Mucosa of descending colon (tissue), 3 donors: ENCODE measurements around the gene GOLM1. TPM values are rescaled to one million over a fixed set of nuclear protein-coding genes. Genes with fewer than 3 reads are reported as not detected.

ENCODE experiments used
- ATAC-seq: fragments of 200-7000 bp; cut with Tn5 transposase; one replicate; pipeline ENCODE4 v1.9.1; 2020; ENCODE audit warnings: mild to moderate bottlenecking, moderate library complexity
- DNase-seq, 3 donors: peaks; one replicate each; pipeline ENCODE4 v3.0.0-alpha.2; 2020
- H3K36me3 ChIP-seq: fragments of 200-600 bp; one replicate; pipeline ENCODE4 v1.8.0; 2021; ENCODE audit warnings: low read depth, mild to moderate bottlenecking
- H3K4me1 ChIP-seq: fragments of 200-600 bp; one replicate; pipeline ENCODE4 v1.8.0; 2021; ENCODE audit warnings: low read depth, mild to moderate bottlenecking
- H3K4me3 ChIP-seq: fragments of 200-600 bp; one replicate; pipeline ENCODE4 v1.8.0; 2021; ENCODE audit warnings: mild to moderate bottlenecking
- H3K9me3 ChIP-seq: fragments of 200-600 bp; one replicate; pipeline ENCODE4 v1.8.0; 2021; ENCODE audit warnings: mild to moderate bottlenecking
- CTCF ChIP-seq: fragments of 200-600 bp; IDR thresholded peaks from one replicate; pipeline ENCODE4 v1.8.0; 2022; ENCODE audit warnings: antibody characterized with exemption, mild to moderate bottlenecking
- intact Hi-C, 2 donors: fragments of 100-400 bp; cut with DNase I in 1 of 2; cut with micrococcal nuclease in 1 of 2; formaldehyde crosslinking; loops; one replicate each; pipeline versions ENCODE4 v1.11.0 to v1.11.1; 2022; cut with DNase I, micrococcal nuclease
- total RNA-seq, 3 donors: library from RNA; stranded (reverse); fragmentation: NEBNext Ultra II Directional in 2 of 3; extraction: Animal tissue kit (Norgen Biotek cat#: 25700) in 2 of 3; gene quantifications; one replicate each; pipeline versions ENCODE4 v1.2.1 to v1.2.4, GENCODE V29; 2021 to 2023
- donor health status: DM: no; HTN: no; CAD: no; lungs with moderate emphysema.
- donor health status: DM: no; HTN: no; CAD: no.
- donor health status: DM: no; HTN: yes; CAD: no.

GOLM1 gene
- total RNA-seq, 3 donors from 2014 or later = 172 to 414 (median 333) TPM

- intact Hi-C loops = no loop called here
- Histone ChIP-seq H3K4me1 (peaks cover 20% of the 10 kb centered on the region), H3K9me3 (no peaks in the 10 kb centered on the region), H3K36me3 (no peaks in the 10 kb centered on the region), H3K4me3 (no peak overlapping the region)
- TF ChIP-seq CTCF = no peak
- ATAC-seq (peak; percentile 3), DNase-seq (peak in 1 of 3 donors; percentile 53)
These were observed 1.7 kb downstream of the GOLM1 start for GRCh38 chr9:86097510-86098224.

GRCh38 chr9:86096386-86096785 lies 3.0 kb downstream of the GOLM1 start:
- Histone ChIP-seq H3K9me3 (no peaks in the 10 kb centered on the region), H3K4me1 (peaks cover 29% of the 10 kb centered on the region), H3K4me3 (no peak overlapping the region), H3K36me3 (no peaks in the 10 kb centered on the region)
- no peak for ATAC-seq
- TF ChIP-seq CTCF = no peak
- intact Hi-C loops = no loop called here
- DNase-seq = no peak

GRCh38 chr9:86093788-86094555 lies 5.4 kb downstream of the GOLM1 start:
- Histone ChIP-seq H3K4me1 (peaks cover 29% of the 10 kb centered on the region), H3K36me3 (no peaks in the 10 kb centered on the region), H3K4me3 (no peak overlapping the region), H3K9me3 (no peaks in the 10 kb centered on the region)
- DNase-seq (peak; percentile 84 to 87 (median 86)), ATAC-seq (peak; percentile 96)
- no peak for TF ChIP-seq CTCF
- intact Hi-C loops = no loop called here

- peaks cover 29% of the 10 kb centered on the region for H3K4me1 ChIP-seq
- H3K4me3 ChIP-seq = no peak overlapping the region
- intact Hi-C loops = no loop called here
- no peaks in the 10 kb centered on the region for H3K9me3 ChIP-seq
- ATAC-seq (no peak), DNase-seq (no peak)
- no peaks in the 10 kb centered on the region for H3K36me3 ChIP-seq
- no peak for TF ChIP-seq CTCF
These were observed 7.9 kb downstream of the GOLM1 start for GRCh38 chr9:86091477-86091876.

- intact Hi-C loops = no loop called here
- no peaks in the 10 kb centered on the region for H3K9me3 ChIP-seq
- H3K4me3 ChIP-seq = no peak overlapping the region
- ATAC-seq (no peak), DNase-seq (no peak)
- TF ChIP-seq CTCF = no peak
- no peaks in the 10 kb centered on the region for H3K36me3 ChIP-seq
- no peaks in the 10 kb centered on the region for H3K4me1 ChIP-seq
These were observed 16.5 kb downstream of the GOLM1 start for GRCh38 chr9:86082870-86083269.
